Large intestine (tissue), 3 donors: ENCODE data around the gene CD70. TPM values are rescaled to one million over a fixed set of nuclear protein-coding genes. Genes with fewer than 3 reads are reported as not detected.
"Not testable (repeated sequence)": the region's sequence is repeated elsewhere in the genome, so short reads cannot be mapped to it uniquely, and the experiment has no call there.

ENCODE experiments used
- DNase-seq, 2 donors: peaks; one replicate each; pipeline versions ENCODE4 v3.0.0 to v3.0.0-alpha.2; 2013
- H3K27ac ChIP-seq: one replicate; pipeline ENCODE4 v1.5.1; 2013; ENCODE audit warnings: low read length
- H3K27me3 ChIP-seq: 2 replicates; pipeline ENCODE4 v1.6.1; 2013; ENCODE audit warnings: low read length; ENCODE audit not compliant: control insufficient read depth, insufficient read depth
- H3K36me3 ChIP-seq: 2 replicates; pipeline ENCODE4 v1.6.1; 2013; ENCODE audit warnings: low read length; ENCODE audit not compliant: control insufficient read depth, insufficient read depth
- H3K4me1 ChIP-seq: one replicate; pipeline ENCODE4 v1.6.1; 2013; ENCODE audit warnings: low read length; ENCODE audit not compliant: control insufficient read depth, insufficient read depth
- H3K4me3 ChIP-seq: one replicate; pipeline ENCODE4 v1.5.1; 2013; ENCODE audit warnings: low read length
- H3K9me3 ChIP-seq: one replicate; pipeline ENCODE4 v1.6.1; 2013; ENCODE audit warnings: mild to moderate bottlenecking, low read depth, low read length, moderate library complexity; ENCODE audit not compliant: control insufficient read depth
- WGBS: methylation state at CpG from one replicate; pipeline ENCODE4 v1.1.5; 2013; ENCODE audit warnings: low lambda C conversion rate; ENCODE audit not compliant: insufficient coverage; 5-methylcytosine and 5-hydroxymethylcytosine counted together
- polyA plus RNA-seq: library from polyadenylated mRNA; unstranded; fragments of 120-200 nt; gene quantifications from one replicate; pipeline ENCODE4 v1.2.1, GENCODE V29; 2013

CD70 gene
- polyA plus RNA-seq, 1 donor = not detected

DNA sequence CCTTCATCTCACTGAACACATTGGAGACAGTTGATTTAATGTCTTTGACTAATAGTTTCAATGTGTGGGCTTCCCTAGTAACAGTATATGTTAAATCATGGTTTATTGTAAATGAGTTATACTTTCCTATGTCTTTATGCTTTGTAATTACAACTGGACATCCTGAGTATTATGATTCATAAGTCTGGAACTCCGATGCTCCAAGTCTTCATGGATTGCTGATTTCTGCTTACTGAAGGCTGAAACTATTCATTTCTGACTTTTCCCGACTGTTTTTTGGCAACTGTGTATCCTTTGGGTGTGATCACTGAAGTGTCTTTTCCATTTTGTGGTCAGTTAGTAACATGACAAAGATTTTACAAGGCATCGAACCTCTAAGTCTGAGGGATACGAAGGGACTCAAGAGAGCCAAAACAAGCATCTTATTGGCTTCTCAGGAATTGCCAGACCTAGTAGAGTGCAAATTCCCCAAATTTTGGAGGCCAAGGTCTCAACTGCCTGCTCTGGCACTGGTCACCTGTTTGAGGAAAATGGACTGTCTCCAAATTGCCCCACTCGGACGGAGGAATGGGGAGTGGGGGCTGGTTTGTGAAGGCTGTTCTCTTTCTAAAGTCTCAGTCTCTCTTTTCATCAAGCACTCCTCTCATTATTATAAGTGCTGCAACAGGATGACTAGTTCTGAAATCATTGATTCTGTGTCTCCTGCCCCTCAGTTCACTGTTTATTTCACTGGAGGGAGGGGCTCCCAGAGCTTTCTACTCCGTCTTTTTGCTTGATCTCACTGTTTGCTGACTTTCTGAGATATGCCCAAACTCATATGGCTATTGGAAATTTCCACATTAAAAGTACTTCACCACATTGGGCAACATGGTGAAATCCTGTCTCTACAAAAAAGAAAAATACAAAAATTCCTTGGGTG is 20.2 kb upstream of the CD70 start:
- peaks cover 11% of the 10 kb centered on the region for H3K27me3 ChIP-seq

DNA sequence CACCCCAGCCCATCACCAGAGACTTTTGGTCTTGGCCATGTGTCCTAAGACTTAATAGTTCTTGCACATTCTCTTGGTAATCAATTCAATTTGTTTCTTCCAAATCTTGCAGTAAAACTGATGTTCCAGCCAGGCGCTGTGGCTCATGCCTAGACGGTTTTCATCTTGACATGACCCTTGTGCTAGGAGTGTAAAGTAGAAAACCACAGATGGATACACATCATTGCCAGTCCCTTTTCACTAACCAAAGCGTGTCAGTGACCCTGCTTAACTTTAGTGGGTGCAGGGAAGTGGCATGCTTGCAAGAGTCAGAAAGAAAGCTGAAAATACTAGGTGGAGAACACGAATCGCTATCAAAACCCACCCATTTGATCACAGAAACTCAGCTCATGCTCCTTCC is 18.0 kb upstream of the CD70 start:
- peaks cover 11% of the 10 kb centered on the region for H3K27me3 ChIP-seq
- no peaks in the 10 kb centered on the region for H3K9me3 ChIP-seq
- H3K36me3 ChIP-seq = no peaks in the 10 kb centered on the region
- no peak for DNase-seq
- no peaks in the 10 kb centered on the region for H3K4me1 ChIP-seq
- WGBS = 80% methylated on average over 3 of the region's 5 CpGs
- no peak overlapping the region for H3K4me3 ChIP-seq
- H3K27ac ChIP-seq = no peak overlapping the region

More for the DNA sequence above, 20.2 kb upstream of the CD70 start:
- Histone ChIP-seq H3K36me3 (no peaks in the 10 kb centered on the region), H3K9me3 (peaks cover 2% of the 10 kb centered on the region), H3K4me1 (no peaks in the 10 kb centered on the region), H3K27ac (no peak overlapping the region), H3K4me3 (no peak overlapping the region)
- no peak for DNase-seq
- no CpG with 5 or more reads among the region's 7 CpGs for WGBS

DNA sequence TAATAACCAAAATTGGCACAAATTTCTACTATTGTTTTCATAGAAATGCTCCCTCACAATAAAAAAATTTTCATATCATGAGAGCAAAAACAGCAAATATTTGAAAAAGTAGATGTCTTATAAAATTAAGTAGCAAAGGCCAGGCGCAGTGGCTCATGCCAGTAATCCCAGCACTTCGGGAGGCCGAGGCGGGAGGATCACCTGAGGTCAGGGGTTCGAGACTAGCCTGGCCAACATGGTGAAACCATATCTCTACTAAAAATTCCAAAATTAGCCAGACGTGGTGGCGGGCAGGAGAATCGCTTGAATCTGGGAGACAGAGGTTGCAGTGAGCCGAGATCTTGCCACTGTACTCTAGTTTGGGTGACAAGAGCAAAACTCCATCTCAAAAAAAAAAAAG is 17.2 kb upstream of the CD70 start:
- not testable (repeated sequence) for H3K4me3 ChIP-seq, H3K36me3 ChIP-seq, DNase-seq, H3K27ac ChIP-seq, H3K4me1 ChIP-seq, H3K9me3 ChIP-seq
- no CpG with 5 or more reads among the region's 9 CpGs for WGBS
- H3K27me3 ChIP-seq = peaks cover 11% of the 10 kb centered on the region

DNA sequence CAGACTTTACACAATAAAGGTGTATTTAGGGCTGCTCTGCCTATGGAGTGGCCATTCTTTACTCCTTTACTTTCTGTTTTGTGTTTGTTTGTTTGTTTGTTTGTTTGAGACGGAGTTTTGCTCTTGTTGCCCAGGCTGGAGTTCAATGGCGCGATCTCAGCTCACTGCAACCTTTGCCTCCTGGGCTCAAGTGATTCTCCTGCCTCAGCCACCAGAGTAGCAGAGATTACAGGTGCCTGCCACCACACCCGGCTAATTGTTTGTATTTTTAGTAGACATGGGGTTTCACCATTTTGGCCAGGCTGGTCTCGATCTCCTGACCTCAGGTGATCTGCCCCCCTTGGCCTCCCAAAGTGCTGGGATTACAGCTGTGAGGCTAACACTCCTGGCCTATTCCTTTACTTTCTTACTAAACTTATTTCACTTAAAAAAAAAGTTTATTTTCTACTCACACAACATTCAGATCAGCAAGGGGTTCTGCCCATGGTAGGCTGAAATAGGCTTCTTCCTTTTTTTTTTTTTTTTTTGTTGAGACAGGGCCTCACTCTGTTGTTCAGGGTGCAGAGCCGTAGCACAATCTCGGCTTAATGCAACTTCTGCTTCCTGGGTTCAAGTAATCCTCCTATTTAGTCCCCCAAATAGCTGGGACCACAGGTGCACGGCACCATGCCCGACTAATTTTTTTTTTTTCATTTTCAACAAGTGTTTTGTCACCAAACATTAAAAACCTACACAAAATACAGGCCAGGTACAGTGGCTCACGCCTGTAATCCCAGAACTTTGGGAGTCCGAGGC is 15.5 kb upstream of the CD70 start:
- not testable (repeated sequence) for H3K4me1 ChIP-seq, H3K27me3 ChIP-seq, H3K36me3 ChIP-seq, H3K27ac ChIP-seq, DNase-seq, H3K4me3 ChIP-seq, H3K9me3 ChIP-seq
- WGBS = no CpG with 5 or more reads among the region's 11 CpGs

DNA sequence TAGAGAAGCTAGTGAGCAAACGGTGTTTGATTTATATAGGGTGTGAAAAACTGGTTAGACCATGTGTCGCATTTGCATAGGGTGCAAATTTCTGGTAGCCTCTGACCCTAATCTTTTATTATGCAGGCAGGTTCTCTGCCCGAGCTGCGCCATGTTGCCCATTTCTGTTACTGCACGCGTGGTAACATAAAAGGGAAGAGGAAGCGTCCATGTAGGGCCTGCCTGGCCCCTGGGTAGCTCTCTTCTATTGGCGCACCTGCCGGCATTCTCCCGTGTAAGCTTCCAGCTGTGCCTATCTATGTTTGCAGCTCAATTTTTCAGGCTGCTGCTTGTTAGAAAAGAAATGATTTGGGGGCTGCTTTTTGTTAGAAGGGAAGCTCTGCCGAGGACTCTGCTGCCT is 14.0 kb upstream of the CD70 start:
- WGBS = no CpG with 5 or more reads among the region's 11 CpGs
- no peak for DNase-seq
- peaks cover 5% of the 10 kb centered on the region for H3K27me3 ChIP-seq

DNA sequence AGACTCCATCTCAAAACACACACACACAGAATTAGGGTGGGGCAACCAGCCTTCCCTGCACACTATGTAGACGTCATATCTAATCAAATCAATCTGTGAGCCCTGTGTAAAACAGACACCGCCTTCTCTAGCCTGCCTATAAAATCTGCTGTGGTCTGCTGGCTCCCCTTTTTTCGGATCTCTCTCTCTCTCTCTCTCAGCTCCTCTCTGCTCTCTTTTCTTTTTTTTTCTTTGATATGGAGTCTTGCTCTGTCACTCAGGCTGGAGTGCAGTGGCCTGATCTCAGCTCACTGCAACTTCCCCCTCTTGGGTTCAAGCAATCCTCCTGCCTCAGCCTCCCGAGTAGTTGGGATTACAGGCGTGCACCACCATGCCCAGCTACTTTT is 11.8 kb upstream of the CD70 start:
- Histone ChIP-seq H3K36me3 (no peaks in the 10 kb centered on the region), H3K27me3 (no peaks in the 10 kb centered on the region), H3K4me3 (no peak overlapping the region), H3K27ac (no peak overlapping the region), H3K4me1 (no peaks in the 10 kb centered on the region), H3K9me3 (no peaks in the 10 kb centered on the region)
- WGBS = no CpG with 5 or more reads among the region's 5 CpGs
- DNase-seq = no peak

More for the DNA sequence above, 14.0 kb upstream of the CD70 start:
- no peak overlapping the region for H3K27ac ChIP-seq
- no peaks in the 10 kb centered on the region for H3K9me3 ChIP-seq
- no peak overlapping the region for H3K4me3 ChIP-seq
- H3K4me1 ChIP-seq = no peaks in the 10 kb centered on the region
- H3K36me3 ChIP-seq = no peaks in the 10 kb centered on the region

DNA sequence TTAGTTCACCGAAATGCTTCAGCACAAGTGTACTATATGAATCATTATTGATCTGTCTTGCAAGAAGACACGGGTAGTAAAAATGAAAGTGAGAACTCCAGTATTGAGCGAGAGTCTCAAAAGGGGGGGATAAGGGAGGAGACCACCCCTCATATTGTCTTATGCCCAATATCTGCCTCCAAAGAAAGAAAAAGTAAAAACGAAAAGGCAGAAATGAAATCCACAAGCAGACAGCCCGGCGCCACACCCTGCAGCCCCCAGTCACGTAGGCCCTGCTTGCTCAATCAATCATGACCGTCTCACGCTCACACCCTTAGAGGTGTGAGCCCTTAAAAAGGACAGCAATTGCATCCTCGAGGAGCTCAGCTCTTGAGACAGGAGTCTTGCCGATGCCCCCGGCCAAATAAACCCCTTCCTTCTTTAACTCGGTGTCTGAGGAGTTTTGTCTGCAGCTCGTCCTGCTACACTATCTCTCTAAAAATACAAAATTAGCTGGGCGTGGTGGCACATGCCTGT is 10.6 kb upstream of the CD70 start:
- not testable (repeated sequence) for H3K4me3 ChIP-seq
- WGBS = 83% methylated on average over 2 of the region's 15 CpGs

DNA sequence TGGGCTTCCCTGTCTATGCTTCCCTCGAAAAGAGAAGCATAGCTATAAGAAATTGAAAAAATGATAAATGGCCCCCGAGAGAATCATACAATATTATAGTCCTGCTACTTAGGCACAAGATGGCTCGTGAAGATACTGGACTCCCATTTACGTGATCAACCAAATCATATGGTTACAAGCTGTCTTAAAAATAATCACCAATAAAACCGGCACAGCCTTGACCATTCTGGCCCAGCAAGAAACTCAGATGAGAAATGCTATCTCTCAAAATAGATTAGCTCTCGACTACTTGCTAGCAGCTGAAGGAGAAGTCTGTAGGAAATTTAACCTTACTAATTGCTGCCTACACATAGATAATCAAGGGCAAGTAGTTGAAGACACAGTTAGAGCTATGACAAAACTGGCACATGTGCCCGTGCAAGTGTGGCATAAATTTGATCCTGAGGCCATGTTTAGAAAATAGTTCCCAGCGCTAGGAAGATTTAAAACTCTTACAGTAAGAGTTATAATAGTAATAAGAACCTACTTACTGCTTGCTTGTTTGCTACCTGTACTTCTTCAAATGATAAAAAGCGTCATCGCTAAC is 10.1 kb upstream of the CD70 start:
- not testable (repeated sequence) for H3K27me3 ChIP-seq, DNase-seq, H3K4me3 ChIP-seq, H3K27ac ChIP-seq, H3K4me1 ChIP-seq, H3K9me3 ChIP-seq, H3K36me3 ChIP-seq
- WGBS = 92% methylated on average over 2 of the region's 10 CpGs

More for the DNA sequence above, 10.6 kb upstream of the CD70 start:
- not testable (repeated sequence) for H3K27ac ChIP-seq, H3K27me3 ChIP-seq, H3K9me3 ChIP-seq, DNase-seq, H3K4me1 ChIP-seq, H3K36me3 ChIP-seq

DNA sequence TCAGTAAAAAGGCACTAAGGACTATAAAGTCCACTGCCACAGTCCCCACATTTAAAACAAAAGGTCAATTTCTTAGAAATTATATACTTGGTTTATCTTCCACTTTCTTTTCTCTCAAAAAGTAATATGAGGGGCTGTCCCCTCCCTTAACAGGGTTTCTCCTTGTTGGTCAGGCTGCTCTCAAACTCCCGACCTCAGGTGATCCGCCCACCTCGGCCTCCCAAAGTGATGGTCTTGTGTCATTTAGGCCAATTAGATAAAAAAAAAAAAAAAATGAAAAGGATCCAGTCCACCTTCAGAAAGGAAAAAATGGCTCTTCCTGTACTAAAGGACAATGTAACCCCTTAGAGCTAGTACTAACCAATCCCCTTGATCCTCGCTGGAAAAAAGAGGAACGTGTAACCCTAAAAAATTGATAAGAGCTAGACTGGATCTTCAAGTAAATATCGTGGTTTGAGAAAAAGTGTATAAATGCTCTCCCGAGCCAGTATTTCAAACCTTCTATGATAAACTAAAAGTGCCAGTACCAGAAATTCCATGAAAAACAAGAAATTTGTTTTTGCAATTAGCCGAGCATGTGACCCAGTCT is 9.0 kb upstream of the CD70 start:
- H3K36me3 ChIP-seq = no peaks in the 10 kb centered on the region
- no peaks in the 10 kb centered on the region for H3K9me3 ChIP-seq
- no peak overlapping the region for H3K27ac ChIP-seq
- H3K27me3 ChIP-seq = no peaks in the 10 kb centered on the region
- 76% methylated on average over 3 of the region's 8 CpGs for WGBS
- H3K4me3 ChIP-seq = no peak overlapping the region
- no peaks in the 10 kb centered on the region for H3K4me1 ChIP-seq
- no peak for DNase-seq
